Fibroblast of lung (primary cell): ENCODE data around the gene MTHFR. TPM values are rescaled to one million over a fixed set of nuclear protein-coding genes. Genes with fewer than 3 reads are reported as not detected.

ENCODE experiments used
- DNase-seq, 2 donors: peaks; one replicate each; pipeline versions ENCODE4 v3.0.0 to v3.0.0-alpha.2; 2010; ENCODE audit warnings: low read depth in 2 of 2
- H2AFZ ChIP-seq: 2 replicates; pipeline ENCODE4 v1.5.1; 2012; ENCODE audit warnings: low read length, control low read depth, inconsistent platforms
- H3K27ac ChIP-seq: 2 replicates; pipeline ENCODE4 v1.5.1; 2011; ENCODE audit warnings: low read length, control low read depth; ENCODE audit not compliant: insufficient read depth
- H3K27me3 ChIP-seq: 2 replicates; pipeline ENCODE4 v1.5.1; 2011; ENCODE audit warnings: mild to moderate bottlenecking, low read length; ENCODE audit not compliant: control insufficient read depth, insufficient read depth
- H3K36me3 ChIP-seq: 2 replicates; pipeline ENCODE4 v1.5.1; 2011; ENCODE audit warnings: low read length; ENCODE audit not compliant: control insufficient read depth, insufficient read depth
- H3K4me1 ChIP-seq: 2 replicates; pipeline ENCODE4 v1.5.1; 2011; ENCODE audit warnings: low read length; ENCODE audit not compliant: control insufficient read depth, insufficient read depth; ENCODE audit errors: extremely low read depth
- H3K4me2 ChIP-seq: 2 replicates; pipeline ENCODE4 v1.5.1; 2011; ENCODE audit warnings: low read length, control low read depth; ENCODE audit not compliant: insufficient read depth; ENCODE audit errors: extremely low read depth
- H3K4me3 ChIP-seq, 4 experiments: fragments of 200-600 bp in 1 of 4; sonication (generic) in 1 of 4; replicated peaks in 1 of 4; 2 replicates each; pipeline ENCODE4 v1.5.1; 2011 to 2016; ENCODE audit warnings: low read length in 4 of 4, low read depth in 3 of 4, mild to moderate bottlenecking in 3 of 4, control low read depth in 2 of 4, inconsistent platforms in 1 of 4, mixed read lengths in 1 of 4; ENCODE audit not compliant: insufficient read depth in 1 of 4; ENCODE audit errors: control extremely low read depth in 1 of 4
- H3K79me2 ChIP-seq: 2 replicates; pipeline ENCODE4 v1.5.1; 2012; ENCODE audit warnings: mild to moderate bottlenecking, low read length, inconsistent platforms; ENCODE audit not compliant: control insufficient read depth, insufficient read depth
- H3K9ac ChIP-seq: 2 replicates; pipeline ENCODE4 v1.5.1; 2011; ENCODE audit warnings: mild to moderate bottlenecking, low read length, control low read depth; ENCODE audit not compliant: insufficient read depth
- H3K9me3 ChIP-seq: 2 replicates; pipeline ENCODE4 v1.5.1; 2012; ENCODE audit warnings: low read depth, low read length; ENCODE audit not compliant: control insufficient read depth, insufficient read depth
- H4K20me1 ChIP-seq: 2 replicates; pipeline ENCODE4 v1.5.1; 2011; ENCODE audit warnings: low read length; ENCODE audit not compliant: control insufficient read depth, insufficient read depth; ENCODE audit errors: extremely low read depth
- CTCF ChIP-seq, 2 donors: IDR thresholded peaks in 1 of 2; conservative IDR thresholded peaks in 1 of 2; 1 replicate in 1 of 2; 2 replicates in 1 of 2; pipeline ENCODE4 v1.5.1; 2011 to 2012; ENCODE audit warnings: low read length in 2 of 2, control low read depth in 1 of 2, inconsistent platforms in 1 of 2, low read depth in 1 of 2, mild to moderate bottlenecking in 1 of 2
- EZH2 ChIP-seq: IDR thresholded peaks from 2 replicates; pipeline ENCODE4 v1.5.1; 2012; ENCODE audit warnings: low read length, control low read depth, mild to moderate bottlenecking; ENCODE audit errors: missing control alignments
- polyA plus RNA-seq, 2 donors: library from polyadenylated mRNA; depleted of rRNA in 1 of 2; stranded (reverse) in 1 of 2; unstranded in 1 of 2; fragments of >200 nt; gene quantifications; 2 replicates each; pipeline ENCODE4 v1.2.1, GENCODE V29; 2011 to 2012; ENCODE audit warnings: missing spikeins in 1 of 2
- total RNA-seq: library from RNA; depleted of rRNA; stranded (reverse); fragments of >200 nt; gene quantifications from 2 replicates; pipeline ENCODE4 v1.2.1, GENCODE V29; 2014

The MTHFR gene
- total and polyA plus RNA-seq, 2 donors (not counting 1 experiment from before 2014, with no cell fraction given), result 16.3 to 87.4 TPM

- no peaks in the 10 kb centered on the region for H4K20me1 ChIP-seq
- peak overlapping the region; percentile 92 for H3K27ac ChIP-seq
- peak overlapping the region; percentile 69 to 98 (median 85) for H3K4me3 ChIP-seq
- peaks cover 42% of the 10 kb centered on the region for H3K79me2 ChIP-seq
- peak overlapping the region; percentile 98 for H3K4me2 ChIP-seq
- H2AFZ ChIP-seq, result no peak overlapping the region
- no peaks in the 10 kb centered on the region for H3K9me3 ChIP-seq
- H3K36me3 ChIP-seq, result peaks cover 12% of the 10 kb centered on the region
- H3K9ac ChIP-seq, result peak overlapping the region; percentile 63
- no peaks in the 10 kb centered on the region for H3K27me3 ChIP-seq
- TF ChIP-seq CTCF (conservative IDR thresholded peaks at IDR 0.05 in 1 of 2, IDR thresholded peaks at IDR 0.05 in 1 of 2; ENCODE audit: low read depth in 1 of 2, low read length in 2 of 2) (no peak), EZH2 (no peak)
- peaks cover 7% of the 10 kb centered on the region for H3K4me1 ChIP-seq
- DNase-seq, result peak; percentile 96 to 98
Measured at GRCh38 chr1:11802973-11803885, 2.5 kb downstream of the MTHFR start.

DNA sequence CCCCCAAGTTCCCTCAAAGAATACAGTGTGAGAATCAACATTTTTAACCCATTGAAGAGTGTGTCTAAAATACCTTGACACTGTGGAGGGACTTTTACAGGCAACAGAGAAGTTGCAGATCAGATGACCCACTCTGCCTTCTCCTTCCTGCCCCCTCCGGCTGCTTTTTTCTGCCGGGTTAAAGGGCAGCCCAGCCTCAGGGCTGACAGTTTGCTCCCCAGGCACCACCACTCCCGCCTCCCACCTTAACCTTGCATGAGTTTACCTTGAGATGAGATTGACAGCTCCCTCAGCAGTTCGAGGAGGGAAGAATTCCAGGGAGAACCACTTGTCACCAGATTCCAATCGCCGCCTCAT is 3.2 kb downstream of the MTHFR start:
- H3K36me3 ChIP-seq, result peaks cover 12% of the 10 kb centered on the region
- TF ChIP-seq CTCF (conservative IDR thresholded peaks at IDR 0.05 in 1 of 2, IDR thresholded peaks at IDR 0.05 in 1 of 2; ENCODE audit: low read depth in 1 of 2, low read length in 2 of 2) (no peak), EZH2 (no peak)
- peak overlapping the region; percentile 63 for H3K9ac ChIP-seq
- H3K4me1 ChIP-seq, result peaks cover 7% of the 10 kb centered on the region
- peak overlapping the region; percentile 98 for H3K4me2 ChIP-seq
- H3K27ac ChIP-seq, result peak overlapping the region; percentile 92
- H3K9me3 ChIP-seq, result no peaks in the 10 kb centered on the region
- DNase-seq, result no peak
- H4K20me1 ChIP-seq, result no peaks in the 10 kb centered on the region
- H3K27me3 ChIP-seq, result no peaks in the 10 kb centered on the region
- peak overlapping the region; percentile 69 to 98 (median 85) for H3K4me3 ChIP-seq
- no peak overlapping the region for H2AFZ ChIP-seq
- peaks cover 36% of the 10 kb centered on the region for H3K79me2 ChIP-seq

DNA sequence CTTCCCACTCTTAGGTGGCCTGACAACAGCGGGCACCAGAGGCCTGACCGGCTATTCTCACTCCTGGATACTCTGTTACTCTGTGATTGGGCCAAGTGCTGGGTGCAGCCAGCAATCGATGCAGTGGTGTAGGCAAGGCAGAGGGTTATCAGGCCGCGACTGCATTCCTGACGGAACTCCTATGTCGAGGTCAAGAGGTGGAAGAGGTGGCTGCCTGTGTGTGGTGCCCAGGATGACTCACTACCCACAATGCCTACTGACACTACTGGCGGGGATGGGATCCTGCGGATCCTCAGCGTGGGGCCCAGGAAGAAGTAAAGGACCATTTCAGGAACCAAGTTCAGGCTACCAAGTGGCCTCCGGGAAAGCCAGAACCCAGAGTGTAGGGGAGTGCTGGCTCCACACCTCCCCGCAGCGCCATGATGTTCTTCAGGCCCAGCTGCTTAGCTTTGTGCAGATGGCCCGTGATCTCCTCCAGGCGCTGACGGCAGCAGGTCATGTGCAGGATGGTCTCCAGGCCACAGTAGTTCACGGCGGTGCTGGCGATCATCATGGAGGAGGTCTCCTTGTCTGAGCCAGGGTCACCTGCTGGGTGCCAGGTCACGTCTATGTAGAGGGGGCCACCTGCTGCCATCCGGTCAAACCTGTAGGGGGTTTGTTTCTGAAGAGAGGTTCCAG is 4.9 kb downstream of the MTHFR start:
- H3K4me1 ChIP-seq, result peaks cover 18% of the 10 kb centered on the region
- no peak overlapping the region for H2AFZ ChIP-seq
- no peak overlapping the region for H3K4me2 ChIP-seq
- TF ChIP-seq CTCF (conservative IDR thresholded peaks at IDR 0.05 in 1 of 2, IDR thresholded peaks at IDR 0.05 in 1 of 2; ENCODE audit: low read depth in 1 of 2, low read length in 2 of 2) (no peak), EZH2 (no peak)
- H3K36me3 ChIP-seq, result peaks cover 15% of the 10 kb centered on the region
- no peaks in the 10 kb centered on the region for H3K27me3 ChIP-seq
- no peaks in the 10 kb centered on the region for H3K9me3 ChIP-seq
- no peak overlapping the region for H3K9ac ChIP-seq
- no peaks in the 10 kb centered on the region for H4K20me1 ChIP-seq
- DNase-seq, result no peak
- peak overlapping the region in 2 of 4 experiments; percentile 87 to 98 for H3K4me3 ChIP-seq
- H3K79me2 ChIP-seq, result peaks cover 24% of the 10 kb centered on the region
- H3K27ac ChIP-seq, result no peak overlapping the region
